ENCODE data around the gene SSX2IP.

Gene SSX2IP, protein sequence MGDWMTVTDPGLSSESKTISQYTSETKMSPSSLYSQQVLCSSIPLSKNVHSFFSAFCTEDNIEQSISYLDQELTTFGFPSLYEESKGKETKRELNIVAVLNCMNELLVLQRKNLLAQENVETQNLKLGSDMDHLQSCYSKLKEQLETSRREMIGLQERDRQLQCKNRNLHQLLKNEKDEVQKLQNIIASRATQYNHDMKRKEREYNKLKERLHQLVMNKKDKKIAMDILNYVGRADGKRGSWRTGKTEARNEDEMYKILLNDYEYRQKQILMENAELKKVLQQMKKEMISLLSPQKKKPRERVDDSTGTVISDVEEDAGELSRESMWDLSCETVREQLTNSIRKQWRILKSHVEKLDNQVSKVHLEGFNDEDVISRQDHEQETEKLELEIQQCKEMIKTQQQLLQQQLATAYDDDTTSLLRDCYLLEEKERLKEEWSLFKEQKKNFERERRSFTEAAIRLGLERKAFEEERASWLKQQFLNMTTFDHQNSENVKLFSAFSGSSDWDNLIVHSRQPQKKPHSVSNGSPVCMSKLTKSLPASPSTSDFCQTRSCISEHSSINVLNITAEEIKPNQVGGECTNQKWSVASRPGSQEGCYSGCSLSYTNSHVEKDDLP

DNA sequence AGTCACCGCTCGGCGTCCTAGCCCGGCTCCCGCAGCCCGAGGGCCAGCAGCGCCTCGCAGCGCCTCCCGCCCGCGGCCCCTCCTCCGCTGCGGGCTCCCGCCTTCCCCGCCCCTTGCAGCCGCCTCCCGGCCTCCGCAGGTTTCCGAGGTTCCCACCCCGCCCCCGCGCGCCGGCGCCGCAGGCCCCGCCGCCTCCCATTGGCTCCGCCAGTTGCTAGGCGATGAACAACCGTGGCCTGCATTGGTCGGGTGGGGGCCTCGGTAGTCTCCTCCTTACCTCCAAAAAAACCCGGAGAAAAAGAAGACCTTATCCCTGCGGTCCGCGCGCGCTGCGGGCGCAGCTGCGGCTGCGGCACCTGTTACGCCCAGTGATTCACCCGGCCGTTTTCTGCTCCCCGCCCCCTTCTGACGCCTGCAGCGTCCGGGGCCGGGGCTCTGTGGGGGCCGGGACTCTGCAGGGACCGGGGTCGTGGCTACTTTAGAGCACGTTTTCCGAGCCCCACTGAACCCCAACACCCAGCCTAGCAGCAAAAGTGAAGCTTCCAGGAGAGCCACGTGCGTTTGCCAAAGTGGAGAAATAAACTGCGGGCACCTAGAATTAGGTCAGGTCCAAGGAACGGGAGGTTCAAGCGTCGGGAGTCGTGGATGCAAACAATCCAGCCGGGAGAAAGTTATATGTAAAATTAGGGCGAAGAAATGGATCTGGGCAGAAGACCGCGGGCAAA lies at the start of gene SSX2IP:
Gene SSX2IP (minus strand): TSS at position 65 of the 725 bp plus-strand sequence. CDS start 19,242 bp downstream, outside the sequence.
- TF ChIP-seq, protein P1, sequence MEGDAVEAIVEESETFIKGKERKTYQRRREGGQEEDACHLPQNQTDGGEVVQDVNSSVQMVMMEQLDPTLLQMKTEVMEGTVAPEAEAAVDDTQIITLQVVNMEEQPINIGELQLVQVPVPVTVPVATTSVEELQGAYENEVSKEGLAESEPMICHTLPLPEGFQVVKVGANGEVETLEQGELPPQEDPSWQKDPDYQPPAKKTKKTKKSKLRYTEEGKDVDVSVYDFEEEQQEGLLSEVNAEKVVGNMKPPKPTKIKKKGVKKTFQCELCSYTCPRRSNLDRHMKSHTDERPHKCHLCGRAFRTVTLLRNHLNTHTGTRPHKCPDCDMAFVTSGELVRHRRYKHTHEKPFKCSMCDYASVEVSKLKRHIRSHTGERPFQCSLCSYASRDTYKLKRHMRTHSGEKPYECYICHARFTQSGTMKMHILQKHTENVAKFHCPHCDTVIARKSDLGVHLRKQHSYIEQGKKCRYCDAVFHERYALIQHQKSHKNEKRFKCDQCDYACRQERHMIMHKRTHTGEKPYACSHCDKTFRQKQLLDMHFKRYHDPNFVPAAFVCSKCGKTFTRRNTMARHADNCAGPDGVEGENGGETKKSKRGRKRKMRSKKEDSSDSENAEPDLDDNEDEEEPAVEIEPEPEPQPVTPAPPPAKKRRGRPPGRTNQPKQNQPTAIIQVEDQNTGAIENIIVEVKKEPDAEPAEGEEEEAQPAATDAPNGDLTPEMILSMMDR (conservative IDR thresholded peaks at IDR 0.05), result no peak

DNA sequence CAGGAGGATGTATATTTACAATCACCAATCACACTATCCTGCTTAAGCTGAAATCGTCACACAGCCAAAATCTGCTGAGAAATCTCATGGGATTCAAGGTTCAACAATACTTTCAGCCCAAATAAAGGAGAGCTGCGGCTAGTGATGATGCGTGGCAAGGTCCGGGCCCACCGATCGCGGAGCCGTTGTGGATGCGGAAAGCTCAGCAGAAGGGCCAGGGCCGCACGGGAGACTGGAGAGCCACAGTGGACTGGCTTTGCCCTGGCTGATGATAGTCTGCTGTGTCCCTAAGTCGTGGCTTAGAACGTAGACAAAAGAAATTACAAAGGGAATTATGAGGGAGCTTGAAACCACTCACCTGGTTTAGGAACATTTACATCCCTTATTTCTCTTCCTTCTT lies 48.0 kb upstream of the SSX2IP start:
- H3K27ac ChIP-seq, result no peak overlapping the region
- TF ChIP-seq, protein P1 (conservative IDR thresholded peaks at IDR 0.05), result no peak

More for the DNA sequence above, at the start of gene SSX2IP:
- H3K27ac ChIP-seq, result peak within 1 kb of the TSS; percentile 87

DNA sequence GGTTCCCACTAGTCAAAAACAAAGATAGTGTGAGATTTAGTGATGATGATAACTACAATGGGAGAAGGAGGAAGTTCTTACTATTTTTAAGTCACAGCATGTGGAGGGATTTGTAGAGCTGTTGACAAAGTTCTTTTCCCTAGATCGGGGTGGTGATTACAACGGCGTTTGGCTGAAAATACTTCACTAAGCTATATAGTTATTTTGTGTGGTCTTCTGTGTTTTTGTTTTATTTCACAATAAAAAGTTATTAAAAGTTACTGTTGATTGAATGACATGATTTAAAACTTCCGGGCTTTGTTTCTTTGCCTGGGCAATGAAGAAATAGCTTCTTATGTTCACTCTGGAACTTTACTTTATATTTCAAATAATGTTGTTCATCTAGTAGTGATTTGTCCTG lies 47.3 kb upstream of the SSX2IP start:
- TF ChIP-seq, protein P1 (conservative IDR thresholded peaks at IDR 0.05), result no peak
- H3K27ac ChIP-seq, result no peak overlapping the region

DNA sequence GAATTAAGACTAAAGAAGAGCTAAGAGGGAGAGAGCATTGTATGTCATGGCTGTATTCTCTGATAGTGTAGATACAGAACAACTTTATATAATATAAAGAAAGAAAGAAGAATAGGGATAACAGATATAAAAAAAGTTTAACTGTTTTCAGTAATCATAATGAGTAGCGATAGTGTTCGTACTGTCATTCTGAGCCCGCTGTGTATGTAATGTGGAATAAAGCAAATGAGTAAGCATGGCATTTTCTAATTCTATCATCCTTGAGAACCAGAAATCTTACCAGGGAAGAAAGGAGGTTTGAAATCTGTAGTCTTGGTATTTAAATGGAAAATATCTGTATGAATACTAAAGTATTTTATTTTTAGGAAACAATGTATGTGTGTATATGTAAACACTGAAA lies 46.7 kb upstream of the SSX2IP start:
- no peak overlapping the region for H3K27ac ChIP-seq
- TF ChIP-seq, protein P1 (conservative IDR thresholded peaks at IDR 0.05), result no peak

DNA sequence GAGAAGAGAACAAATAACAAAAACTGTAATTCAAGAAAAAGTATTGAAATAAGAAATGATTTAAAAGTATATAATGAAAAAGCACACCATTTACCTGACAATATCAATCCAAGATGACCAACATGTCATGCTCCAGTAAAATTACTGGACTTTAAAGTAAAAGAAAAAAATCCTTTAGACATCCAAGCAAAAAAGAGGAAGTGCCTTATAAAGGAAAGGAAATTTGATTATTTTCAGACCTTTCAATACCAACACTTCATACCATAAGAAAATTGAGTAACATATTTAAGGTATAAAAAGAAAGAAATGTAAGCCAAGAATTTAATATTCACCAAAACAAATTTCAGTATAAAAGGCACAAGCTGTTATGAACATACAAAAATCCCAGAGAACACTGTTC lies 46.2 kb upstream of the SSX2IP start:
- TF ChIP-seq, protein P1 (conservative IDR thresholded peaks at IDR 0.05), result no peak
- no peak overlapping the region for H3K27ac ChIP-seq

DNA sequence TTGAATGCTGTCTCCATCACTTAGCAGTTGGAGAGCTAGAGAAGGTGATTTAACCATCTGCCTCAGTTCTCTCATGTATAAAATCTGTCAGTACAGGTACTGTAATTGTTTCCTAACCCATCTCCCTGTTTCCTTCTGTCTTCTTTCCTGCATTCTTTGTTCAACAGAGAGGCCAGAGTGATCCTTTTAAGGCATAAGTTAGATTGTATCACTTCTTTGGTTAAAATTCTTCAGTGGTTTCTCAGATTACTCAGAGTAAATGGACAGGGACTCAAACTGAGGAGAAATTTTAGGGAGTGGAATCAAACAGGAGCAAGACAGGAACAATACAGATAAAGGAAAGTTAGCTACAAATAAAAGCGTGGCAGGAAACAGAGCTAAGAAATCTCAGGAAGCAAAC lies 45.2 kb upstream of the SSX2IP start:
- TF ChIP-seq, protein P1 (conservative IDR thresholded peaks at IDR 0.05), result no peak
- no peak overlapping the region for H3K27ac ChIP-seq

DNA sequence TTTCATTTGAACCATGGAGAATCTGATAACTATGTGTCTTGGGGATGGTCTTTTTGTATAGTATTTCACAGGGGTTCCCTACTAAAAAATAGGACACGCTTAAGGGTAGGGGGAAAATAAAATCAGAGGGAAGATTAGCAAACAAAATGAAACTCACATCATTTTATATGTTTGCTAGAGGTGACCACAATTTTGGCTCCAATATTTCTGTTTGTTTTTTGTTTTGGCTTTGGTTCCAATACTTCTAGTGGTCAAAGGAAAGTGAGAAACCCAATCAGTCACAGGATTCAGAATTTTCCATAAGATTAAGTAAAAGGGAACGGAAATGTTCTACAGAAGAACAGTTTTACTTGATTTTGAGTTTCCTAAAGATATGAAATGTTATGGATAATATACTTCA lies 42.3 kb upstream of the SSX2IP start:
- no peak overlapping the region for H3K27ac ChIP-seq
- TF ChIP-seq, protein P1 (conservative IDR thresholded peaks at IDR 0.05), result no peak

Data from VCaP (cell line).